GM18867 (cell line): ENCODE measurements around the gene CLCA4.
"Not testable (repeated sequence)": the region's sequence is repeated elsewhere in the genome, so short reads cannot be mapped to it uniquely, and the experiment has no call there.

Experiments
- ATAC-seq: cut with Tn5 transposase; IDR thresholded peaks from one replicate; pipeline ENCODE4 v1.9.1; 2021; ENCODE audit warnings: mild to moderate bottlenecking, moderate library complexity; ENCODE audit not compliant: unreplicated experiment

CLCA4 gene

GRCh38 chr1:86596741-86597290 is 49.9 kb downstream of the CLCA4 start:
- no peak for ATAC-seq

DNA sequence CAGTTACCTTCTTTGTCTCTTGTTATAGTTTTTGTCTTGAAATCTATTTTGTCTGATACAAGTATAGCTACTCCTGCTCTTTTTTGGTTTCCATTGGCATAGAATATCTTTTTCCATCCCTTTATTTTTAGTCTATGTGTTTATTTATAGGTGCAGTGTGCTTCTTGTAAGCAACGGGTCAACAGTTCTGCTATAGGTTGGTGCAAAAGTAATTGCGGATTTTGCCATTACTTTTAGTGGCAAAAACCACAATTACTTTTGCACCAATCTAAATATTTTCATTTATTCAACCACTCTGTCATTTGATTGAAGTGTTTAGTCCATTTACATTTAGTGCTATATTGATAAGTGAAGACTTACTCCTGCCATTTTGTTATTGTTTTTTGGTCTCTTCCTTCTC is 59.2 kb downstream of the CLCA4 start:
- not testable (repeated sequence) for ATAC-seq

- no peak for ATAC-seq
Observed at GRCh38 chr1:86616433-86616832, 69.6 kb downstream of the CLCA4 start.

DNA sequence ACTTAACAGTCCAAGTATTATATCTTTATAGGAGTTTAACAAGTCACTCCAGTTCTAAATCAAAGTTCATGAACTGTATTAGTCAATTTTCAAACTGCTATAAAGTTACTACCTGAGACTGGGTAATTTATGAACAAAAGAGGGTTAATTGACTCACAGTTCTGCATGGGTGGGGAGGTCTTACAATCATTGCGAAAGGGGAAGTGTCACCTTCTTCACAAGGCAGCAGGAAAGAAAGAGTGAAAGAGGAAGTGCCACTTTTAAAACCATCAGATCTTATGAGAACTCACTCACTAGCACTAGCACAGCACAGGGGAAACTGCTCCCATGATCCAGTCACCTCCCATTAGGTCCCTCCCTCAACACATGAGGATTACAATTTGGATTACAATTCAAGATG is 70.0 kb downstream of the CLCA4 start:
- peak; percentile 100 for ATAC-seq

GRCh38 chr1:86618358-86618757 is 71.5 kb downstream of the CLCA4 start:
- ATAC-seq, result no peak

- no peak for ATAC-seq
Observed at GRCh38 chr1:86619313-86619712, 72.4 kb downstream of the CLCA4 start.

- no peak for ATAC-seq
Observed at GRCh38 chr1:86621286-86621685, 74.4 kb downstream of the CLCA4 start.
